ENCODE data around the gene PCDH15. TPM values are rescaled to one million over a fixed set of nuclear protein-coding genes. Genes with fewer than 3 reads are reported as not detected.

The PCDH15 gene
- total RNA-seq, 1 donor from 2014 or later = 26.3 TPM

DNA sequence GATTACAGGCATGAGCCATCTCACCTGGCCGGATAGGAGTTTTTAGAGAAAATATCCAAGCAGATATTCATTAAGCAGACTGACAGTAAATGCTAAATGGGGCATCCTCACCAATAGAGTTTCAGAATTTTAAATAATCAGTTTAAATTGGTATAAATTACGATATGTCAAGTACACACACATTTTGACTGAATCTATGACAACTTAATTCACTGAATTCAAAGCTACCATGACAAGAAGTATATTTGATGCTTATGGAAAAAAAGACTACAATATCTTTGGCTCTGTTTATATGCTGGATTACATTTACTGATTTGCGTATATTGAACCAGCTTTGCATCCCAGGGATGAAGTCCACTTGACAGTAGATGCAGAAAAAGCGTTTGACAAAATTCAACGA lies 774.7 kb downstream of the PCDH15 start:
- H3K4me3 Mint-ChIP-seq = no peak overlapping the region
- no peak for DNase-seq (ENCODE audit: low spot score in 2 of 2, unreplicated experiment in 2 of 2)
- no peaks in the 10 kb centered on the region for H3K9me3 Mint-ChIP-seq
- TF ChIP-seq, protein P1, sequence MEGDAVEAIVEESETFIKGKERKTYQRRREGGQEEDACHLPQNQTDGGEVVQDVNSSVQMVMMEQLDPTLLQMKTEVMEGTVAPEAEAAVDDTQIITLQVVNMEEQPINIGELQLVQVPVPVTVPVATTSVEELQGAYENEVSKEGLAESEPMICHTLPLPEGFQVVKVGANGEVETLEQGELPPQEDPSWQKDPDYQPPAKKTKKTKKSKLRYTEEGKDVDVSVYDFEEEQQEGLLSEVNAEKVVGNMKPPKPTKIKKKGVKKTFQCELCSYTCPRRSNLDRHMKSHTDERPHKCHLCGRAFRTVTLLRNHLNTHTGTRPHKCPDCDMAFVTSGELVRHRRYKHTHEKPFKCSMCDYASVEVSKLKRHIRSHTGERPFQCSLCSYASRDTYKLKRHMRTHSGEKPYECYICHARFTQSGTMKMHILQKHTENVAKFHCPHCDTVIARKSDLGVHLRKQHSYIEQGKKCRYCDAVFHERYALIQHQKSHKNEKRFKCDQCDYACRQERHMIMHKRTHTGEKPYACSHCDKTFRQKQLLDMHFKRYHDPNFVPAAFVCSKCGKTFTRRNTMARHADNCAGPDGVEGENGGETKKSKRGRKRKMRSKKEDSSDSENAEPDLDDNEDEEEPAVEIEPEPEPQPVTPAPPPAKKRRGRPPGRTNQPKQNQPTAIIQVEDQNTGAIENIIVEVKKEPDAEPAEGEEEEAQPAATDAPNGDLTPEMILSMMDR (IDR thresholded peaks at IDR 0.05; ENCODE audit: unreplicated experiment) = no peak
- H3K4me1 Mint-ChIP-seq = no peaks in the 10 kb centered on the region
- no peak overlapping the region for H3K27ac Mint-ChIP-seq
- H3K36me3 Mint-ChIP-seq = peaks cover 1% of the 10 kb centered on the region
- H3K27me3 Mint-ChIP-seq (ENCODE audit: low read depth) = no peaks in the 10 kb centered on the region

- Mint-ChIP-seq H3K4me1 (no peaks in the 10 kb centered on the region), H3K4me3 (no peak overlapping the region), H3K9me3 (peaks cover 49% of the 10 kb centered on the region), H3K27me3 (ENCODE audit: low read depth) (no peaks in the 10 kb centered on the region), H3K27ac (no peak overlapping the region), H3K36me3 (peaks cover 13% of the 10 kb centered on the region)
- DNase-seq (ENCODE audit: low spot score in 2 of 2, unreplicated experiment in 2 of 2) = no peak
- TF ChIP-seq, protein P1 (IDR thresholded peaks at IDR 0.05; ENCODE audit: unreplicated experiment) = no peak
Observed at GRCh38 chr10:54011117-54011516, 789.9 kb downstream of the PCDH15 start.

GRCh38 chr10:54010337-54010933 lies 790.6 kb downstream of the PCDH15 start:
- TF ChIP-seq, protein P1 (IDR thresholded peaks at IDR 0.05; ENCODE audit: unreplicated experiment) = no peak
- no peak overlapping the region for H3K27ac Mint-ChIP-seq
- no peak for DNase-seq (ENCODE audit: low spot score in 2 of 2, unreplicated experiment in 2 of 2)
- H3K4me1 Mint-ChIP-seq = no peaks in the 10 kb centered on the region
- H3K36me3 Mint-ChIP-seq = peaks cover 12% of the 10 kb centered on the region
- peaks cover 48% of the 10 kb centered on the region for H3K9me3 Mint-ChIP-seq
- no peaks in the 10 kb centered on the region for H3K27me3 Mint-ChIP-seq (ENCODE audit: low read depth)
- H3K4me3 Mint-ChIP-seq = no peak overlapping the region

DNA sequence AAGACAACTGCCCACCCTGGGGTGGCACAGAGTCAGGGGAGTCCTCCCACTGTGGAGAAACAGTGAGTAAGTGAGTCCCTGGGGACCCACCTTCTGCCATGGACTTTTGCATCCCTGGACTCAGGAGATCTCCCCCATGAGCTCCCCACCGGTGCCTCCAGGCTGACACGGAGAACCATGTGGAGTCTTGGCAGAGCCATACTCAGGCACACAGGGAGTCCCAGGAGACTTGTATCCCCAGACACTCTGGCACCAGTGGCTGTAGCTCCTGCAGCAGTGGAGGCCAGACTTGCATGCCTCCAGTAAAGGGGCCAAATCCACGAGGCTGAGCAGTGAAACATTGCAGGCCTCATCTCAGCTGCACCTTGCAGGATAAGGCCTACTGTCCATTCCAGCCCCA lies 791.4 kb downstream of the PCDH15 start:
- Mint-ChIP-seq H3K9me3 (peaks cover 50% of the 10 kb centered on the region), H3K4me1 (no peaks in the 10 kb centered on the region), H3K36me3 (peaks cover 12% of the 10 kb centered on the region), H3K27me3 (ENCODE audit: low read depth) (no peaks in the 10 kb centered on the region), H3K4me3 (no peak overlapping the region), H3K27ac (no peak overlapping the region)
- no peak for DNase-seq (ENCODE audit: low spot score in 2 of 2, unreplicated experiment in 2 of 2)
- TF ChIP-seq, protein P1 (IDR thresholded peaks at IDR 0.05; ENCODE audit: unreplicated experiment) = no peak

- Mint-ChIP-seq H3K36me3 (peaks cover 8% of the 10 kb centered on the region), H3K27me3 (ENCODE audit: low read depth) (no peaks in the 10 kb centered on the region), H3K9me3 (peaks cover 47% of the 10 kb centered on the region), H3K4me1 (peaks cover 23% of the 10 kb centered on the region), H3K27ac (no peak overlapping the region), H3K4me3 (no peak overlapping the region)
- TF ChIP-seq, protein P1 (IDR thresholded peaks at IDR 0.05; ENCODE audit: unreplicated experiment) = no peak
- no peak for DNase-seq (ENCODE audit: low spot score in 2 of 2, unreplicated experiment in 2 of 2)
Observed at GRCh38 chr10:54002077-54002476, 799.0 kb downstream of the PCDH15 start.

- Mint-ChIP-seq H3K27me3 (ENCODE audit: low read depth) (no peaks in the 10 kb centered on the region), H3K9me3 (peaks cover 15% of the 10 kb centered on the region), H3K4me3 (no peak overlapping the region), H3K36me3 (peaks cover 6% of the 10 kb centered on the region), H3K4me1 (peaks cover 35% of the 10 kb centered on the region), H3K27ac (no peak overlapping the region)
- TF ChIP-seq, protein P1 (IDR thresholded peaks at IDR 0.05; ENCODE audit: unreplicated experiment) = peak; percentile 44
- no peak for DNase-seq (ENCODE audit: low spot score in 2 of 2, unreplicated experiment in 2 of 2)
Observed at GRCh38 chr10:53997953-53998352, 803.1 kb downstream of the PCDH15 start.
